ENCODE results near the gene BCKDHA.
A peak's percentile ranks its signal among the peaks of the same experiment; 100 is the strongest.

Gene BCKDHA

GRCh38 chr19:41354343-41354953 is 43.2 kb upstream of the BCKDHA start:
- TF ChIP-seq Cebpa-rat (IDR thresholded peaks at IDR 0.05) = no peak
- Histone ChIP-seq H3K4me2 (peak overlapping the region; percentile 78 to 94 (median 89)), H3K27me3 (no peaks in the 10 kb centered on the region), H3K4me3 (peak overlapping the region; percentile 87 to 99 (median 94)), H3K4me1 (peaks cover 41 to 67% (median 62%) of the 10 kb centered on the region in 10 experiments), H3K9ac (peak overlapping the region; percentile 35 to 94 (median 87); a peak in 21 of 22 replicates), H4K20me1 (peaks cover 30 to 62% (median 47%) of the 10 kb centered on the region in 11 experiments), H3K36me3 (peaks cover 0 to 9% (median 5%) of the 10 kb centered on the region in 11 experiments; a peak in 9 of 22 replicates), H3K9me3 (replicated peaks in 1 of 11) (no peaks in the 10 kb centered on the region), H3K27ac (peak overlapping the region in 10 of 11 experiments; percentile 44 to 91 (median 86); a peak in 20 of 22 replicates)

GRCh38 chr19:41355035-41355434 is 42.6 kb upstream of the BCKDHA start:
- Histone ChIP-seq H4K20me1 (peaks cover 24 to 56% (median 41%) of the 10 kb centered on the region in 11 experiments), H3K4me1 (peaks cover 35 to 61% (median 56%) of the 10 kb centered on the region in 10 experiments), H3K9me3 (replicated peaks in 1 of 11) (no peaks in the 10 kb centered on the region), H3K9ac (peak overlapping the region; percentile 19 to 94 (median 86); a peak in 10 of 22 replicates), H3K27me3 (no peaks in the 10 kb centered on the region), H3K4me3 (peak overlapping the region in 4 of 10 experiments; percentile 89 to 99 (median 93); a peak in 2 of 20 replicates), H3K36me3 (peaks cover 0 to 8% (median 0%) of the 10 kb centered on the region in 11 experiments; a peak in 5 of 22 replicates), H3K27ac (peak overlapping the region in 6 of 11 experiments; percentile 17 to 91 (median 80); a peak in 6 of 22 replicates), H3K4me2 (peak overlapping the region; percentile 78 to 94 (median 89))
- TF ChIP-seq Cebpa-rat (IDR thresholded peaks at IDR 0.05) = no peak

GRCh38 chr19:41355802-41356201 is 41.8 kb upstream of the BCKDHA start:
- peak overlapping the region in 6 of 11 experiments; percentile 5 to 41 (median 32); a peak in 3 of 22 replicates for H3K9ac ChIP-seq

GRCh38 chr19:41356984-41357739 is 40.5 kb upstream of the BCKDHA start:
- Histone ChIP-seq H3K4me3 (0 out of 20 replicates have a peak overlapping the region, but pooled peaks of 1 of the 10 experiments have one; percentile 29), H3K27ac (peak overlapping the region in 8 of 11 experiments; percentile 28 to 64 (median 50); a peak in 12 of 22 replicates), H3K27me3 (no peaks in the 10 kb centered on the region), H3K9ac (peak overlapping the region; percentile 2 to 55 (median 27); a peak in 10 of 22 replicates), H3K36me3 (peaks cover 0 to 18% (median 7%) of the 10 kb centered on the region in 11 experiments; a peak in 9 of 22 replicates), H3K4me1 (peaks cover 23 to 52% (median 48%) of the 10 kb centered on the region in 10 experiments), H4K20me1 (peaks cover 2 to 35% (median 20%) of the 10 kb centered on the region in 11 experiments; a peak in 19 of 22 replicates), H3K9me3 (replicated peaks in 1 of 11) (no peaks in the 10 kb centered on the region), H3K4me2 (peak overlapping the region; percentile 13 to 93 (median 59))
- TF ChIP-seq Cebpa-rat (IDR thresholded peaks at IDR 0.05) = no peak

More at GRCh38 chr19:41355802-41356201, 41.8 kb upstream of the BCKDHA start:
- Histone ChIP-seq H3K27ac (peak overlapping the region in 4 of 11 experiments; percentile 17 to 39 (median 30); a peak in 5 of 22 replicates), H4K20me1 (peaks cover 16 to 48% (median 34%) of the 10 kb centered on the region in 11 experiments), H3K4me2 (peak overlapping the region in 10 of 11 experiments; percentile 78 to 94 (median 88); a peak in 20 of 22 replicates), H3K9me3 (replicated peaks in 1 of 11) (no peaks in the 10 kb centered on the region), H3K4me3 (no peak overlapping the region), H3K27me3 (no peaks in the 10 kb centered on the region), H3K36me3 (peaks cover 0 to 11% (median 2%) of the 10 kb centered on the region in 11 experiments; a peak in 8 of 22 replicates), H3K4me1 (peaks cover 27 to 55% (median 49%) of the 10 kb centered on the region in 10 experiments)
- no peak for TF ChIP-seq Cebpa-rat (IDR thresholded peaks at IDR 0.05)

GRCh38 chr19:41357746-41358145 is 39.9 kb upstream of the BCKDHA start:
- peaks cover 0 to 29% (median 14%) of the 10 kb centered on the region in 11 experiments; a peak in 14 of 22 replicates for H4K20me1 ChIP-seq
- no peaks in the 10 kb centered on the region for H3K9me3 ChIP-seq (replicated peaks in 1 of 11)
- peaks cover 0 to 18% (median 7%) of the 10 kb centered on the region in 11 experiments; a peak in 9 of 22 replicates for H3K36me3 ChIP-seq
- H3K4me3 ChIP-seq = peak overlapping the region in 1 of 10 experiments; percentile 8; a peak in 1 of 20 replicates
- peak overlapping the region in 10 of 11 experiments; percentile 36 to 91 (median 62); a peak in 18 of 22 replicates for H3K4me2 ChIP-seq
- no peak for TF ChIP-seq Cebpa-rat (IDR thresholded peaks at IDR 0.05)
- peak overlapping the region in 3 of 11 experiments; percentile 24 to 31 (median 31); a peak in 4 of 22 replicates for H3K9ac ChIP-seq
- H3K27ac ChIP-seq = peak overlapping the region in 8 of 11 experiments; percentile 6 to 64 (median 44); a peak in 8 of 22 replicates
- H3K27me3 ChIP-seq = no peaks in the 10 kb centered on the region
- H3K4me1 ChIP-seq = peaks cover 27 to 58% (median 52%) of the 10 kb centered on the region in 10 experiments

- H3K9ac ChIP-seq = no peak overlapping the region
- H3K36me3 ChIP-seq = peaks cover 0 to 18% (median 7%) of the 10 kb centered on the region in 11 experiments; a peak in 9 of 22 replicates
- TF ChIP-seq Cebpa-rat (IDR thresholded peaks at IDR 0.05) = no peak
- peaks cover 30 to 62% (median 58%) of the 10 kb centered on the region in 10 experiments for H3K4me1 ChIP-seq
- no peak overlapping the region for H3K27ac ChIP-seq
- no peaks in the 10 kb centered on the region for H3K27me3 ChIP-seq
- no peak overlapping the region for H3K4me2 ChIP-seq
- H3K9me3 ChIP-seq (replicated peaks in 1 of 11) = no peaks in the 10 kb centered on the region
- no peak overlapping the region for H3K4me3 ChIP-seq
- H4K20me1 ChIP-seq = peaks cover 0 to 14% (median 2%) of the 10 kb centered on the region in 11 experiments; a peak in 8 of 22 replicates
Observed at GRCh38 chr19:41359741-41360140, 37.9 kb upstream of the BCKDHA start.

- no peak overlapping the region for H3K9ac ChIP-seq
Observed at GRCh38 chr19:41362143-41362847, 35.3 kb upstream of the BCKDHA start.

More at GRCh38 chr19:41362143-41362847, 35.3 kb upstream of the BCKDHA start:
- peaks cover 22 to 62% (median 51%) of the 10 kb centered on the region in 10 experiments for H3K4me1 ChIP-seq
- H3K4me3 ChIP-seq = peak overlapping the region in 1 of 10 experiments; percentile 63; a peak in 1 of 20 replicates
- peak overlapping the region in 9 of 11 experiments; percentile 77 to 96 (median 89); a peak in 15 of 22 replicates for H3K4me2 ChIP-seq
- no peak for TF ChIP-seq Cebpa-rat (IDR thresholded peaks at IDR 0.05)
- peaks cover 0 to 18% (median 7%) of the 10 kb centered on the region in 11 experiments; a peak in 9 of 22 replicates for H3K36me3 ChIP-seq
- H3K27ac ChIP-seq = peak overlapping the region in 2 of 11 experiments; percentile 89 to 98; a peak in 1 of 22 replicates
- H4K20me1 ChIP-seq = peaks cover 0 to 5% (median 0%) of the 10 kb centered on the region in 11 experiments; a peak in 2 of 22 replicates
- no peaks in the 10 kb centered on the region for H3K27me3 ChIP-seq
- no peaks in the 10 kb centered on the region for H3K9me3 ChIP-seq (replicated peaks in 1 of 11)
